ENCODE results near the gene MSMB.
"Not testable (repeated sequence)": the region's sequence is repeated elsewhere in the genome, so short reads cannot be mapped to it uniquely, and the experiment has no call there.

The MSMB gene

DNA sequence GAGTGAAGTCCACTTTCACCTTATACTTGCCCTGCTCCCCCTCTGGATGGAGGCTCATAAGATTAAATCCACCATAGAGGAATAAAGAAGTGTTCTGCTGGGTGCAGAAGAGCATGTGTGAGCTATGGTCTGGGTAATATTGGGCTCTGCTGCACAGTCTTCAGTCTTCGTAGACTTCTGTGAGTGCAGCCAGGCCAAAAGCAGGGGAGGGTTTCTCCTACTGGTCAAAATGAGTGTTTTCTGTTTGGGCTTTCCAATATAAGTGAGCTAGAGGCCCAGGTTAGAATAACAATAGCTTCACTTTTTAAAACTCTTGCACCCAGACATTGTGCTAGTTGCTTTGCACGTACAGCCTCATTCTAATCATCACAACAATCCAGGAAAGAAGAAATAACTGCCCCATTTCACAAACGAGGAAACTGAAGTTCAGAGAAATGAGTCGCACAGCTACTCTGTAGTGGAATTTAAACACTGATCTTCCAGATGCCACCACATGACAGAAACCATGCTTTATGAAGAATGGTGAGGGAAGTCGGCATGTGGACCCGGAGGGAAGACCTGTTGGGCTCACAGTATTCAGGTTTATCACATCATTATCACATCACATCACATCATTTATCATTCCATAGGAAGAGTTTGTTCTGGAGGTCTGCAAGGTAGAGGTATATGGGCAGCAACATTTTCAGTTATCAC, 23.8 kb upstream of the MSMB start:
- no peak for DNase-seq

DNA sequence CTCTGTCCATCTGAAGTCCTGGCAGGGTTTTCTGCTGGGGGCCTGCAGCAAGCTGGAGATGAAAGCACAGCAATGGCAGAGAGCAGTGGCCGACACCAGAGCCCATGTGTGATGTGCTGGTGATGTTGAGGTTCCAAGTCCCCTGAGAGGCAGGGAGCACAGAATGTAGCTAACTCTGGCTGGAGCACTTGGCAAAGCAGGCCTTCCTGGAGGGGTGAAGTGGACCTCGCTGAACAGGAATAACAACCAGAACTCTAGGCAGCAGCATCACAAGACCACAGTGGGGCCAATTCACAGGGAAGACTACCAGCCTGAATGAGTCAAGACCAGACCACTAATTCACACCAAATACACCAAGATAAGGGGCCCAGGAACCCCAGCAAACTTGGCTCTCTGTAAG, 22.8 kb upstream of the MSMB start:
- DNase-seq = no peak

- no peak for DNase-seq
Observed at GRCh38 chr10:46068117-46068516, 22.0 kb upstream of the MSMB start.

- no peak for DNase-seq
Observed at GRCh38 chr10:46064269-46064817, 18.3 kb upstream of the MSMB start.

DNA sequence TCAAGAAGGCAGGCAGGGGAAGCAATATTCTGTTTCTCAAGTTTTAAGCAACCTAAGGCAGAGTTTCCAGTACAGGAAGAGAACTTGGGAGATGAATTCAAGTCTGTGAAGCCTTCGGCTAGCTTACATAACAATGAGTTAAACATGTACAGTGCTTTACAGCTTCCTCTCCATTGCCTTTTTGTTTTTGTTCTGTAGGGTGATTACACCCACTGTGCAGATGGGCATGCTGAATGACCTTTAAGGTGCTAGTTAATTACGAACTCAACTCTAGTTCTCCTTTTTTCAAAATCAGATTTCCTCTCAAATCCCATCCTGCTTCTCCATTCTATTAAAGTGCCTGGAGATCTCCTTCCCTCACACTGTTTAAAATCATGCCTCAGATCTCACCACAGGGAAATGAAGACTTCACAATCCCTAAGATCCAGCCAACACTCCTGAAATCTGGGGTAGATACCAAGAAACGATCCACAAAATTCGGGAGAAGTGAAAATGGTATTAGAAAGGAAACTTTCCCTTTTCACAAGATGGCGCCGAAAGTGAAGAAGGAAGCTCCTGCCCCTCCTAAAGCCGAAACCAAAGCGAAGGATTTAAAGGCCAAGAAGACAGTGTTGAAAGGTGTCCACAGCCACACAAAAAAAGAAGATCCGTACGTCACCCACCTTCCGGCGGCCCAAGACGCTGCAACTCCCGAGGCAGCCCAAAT, 16.8 kb upstream of the MSMB start:
- no peak for DNase-seq

GRCh38 chr10:46060706-46061105, 14.6 kb upstream of the MSMB start:
- no peak for DNase-seq

- DNase-seq = not testable (repeated sequence)
Observed at GRCh38 chr10:46057927-46058326, 11.9 kb upstream of the MSMB start.

- DNase-seq = no peak
Observed at GRCh38 chr10:46057038-46057437, 11.0 kb upstream of the MSMB start.

- DNase-seq = no peak
Observed at GRCh38 chr10:46055771-46056170, 9.7 kb upstream of the MSMB start.

GRCh38 chr10:46053534-46054434, 7.7 kb upstream of the MSMB start:
- no peak for DNase-seq

DNA sequence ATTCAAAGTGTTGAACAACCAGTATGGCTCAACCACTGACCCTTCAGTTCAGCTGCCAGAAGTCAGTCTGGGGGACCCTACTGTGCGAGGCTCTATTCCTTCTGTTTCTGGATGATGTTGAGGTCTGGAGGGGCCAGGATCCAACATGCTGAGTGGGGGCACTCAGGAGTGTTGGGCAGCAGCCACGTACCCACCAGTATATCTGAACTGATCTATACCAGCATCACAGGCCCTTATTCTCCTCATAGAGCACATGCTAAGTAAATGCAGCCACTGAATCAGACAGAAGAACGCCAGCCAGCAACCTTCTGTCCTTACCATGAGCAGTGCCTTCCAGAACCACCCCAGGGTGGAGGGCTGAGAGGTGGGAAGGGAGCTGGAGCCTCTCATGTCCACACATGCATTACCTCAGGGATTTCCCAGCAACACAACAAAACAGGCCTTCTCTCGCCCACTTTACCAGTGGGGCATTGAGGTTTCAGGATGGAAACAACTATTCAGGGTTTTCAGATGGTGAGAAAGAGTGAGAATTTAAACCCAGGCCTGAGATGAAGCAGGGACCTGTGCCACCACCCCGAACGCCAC, 6.8 kb upstream of the MSMB start:
- no peak for DNase-seq

DNA sequence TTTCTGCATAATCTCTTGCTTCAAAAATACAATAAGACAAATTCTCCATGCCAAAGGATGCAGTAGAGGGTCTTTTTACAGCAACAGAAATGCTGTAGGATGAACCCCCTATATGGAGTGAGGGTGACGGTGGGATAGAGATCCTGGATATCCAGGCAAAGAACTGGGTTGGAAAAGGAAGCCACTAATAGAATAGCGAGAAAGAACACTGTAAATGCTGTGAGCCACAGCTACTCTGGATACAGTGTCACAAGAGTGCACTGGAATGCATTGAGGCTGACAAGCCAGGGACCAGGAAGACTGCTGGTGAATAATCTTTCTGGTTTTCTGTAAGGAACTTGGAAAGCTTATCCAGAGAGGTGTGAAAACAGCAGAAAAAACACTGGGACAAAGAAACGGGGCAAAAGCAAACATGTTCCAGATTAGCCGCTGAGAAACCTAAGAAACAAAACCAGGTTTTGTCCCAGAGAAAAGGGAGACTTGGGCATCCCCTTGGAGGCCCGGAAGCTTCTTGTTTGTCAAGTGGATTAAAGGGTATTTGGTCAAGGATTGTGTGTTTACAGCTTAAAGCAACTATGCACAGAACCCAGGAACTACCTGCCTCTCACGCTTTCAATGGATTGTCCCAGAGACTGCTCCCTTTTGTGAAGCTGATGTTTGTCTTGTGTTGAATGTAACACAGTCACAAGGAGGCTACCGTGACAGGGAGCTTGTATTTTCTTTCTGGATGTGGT, 6.2 kb upstream of the MSMB start:
- no peak for DNase-seq

DNA sequence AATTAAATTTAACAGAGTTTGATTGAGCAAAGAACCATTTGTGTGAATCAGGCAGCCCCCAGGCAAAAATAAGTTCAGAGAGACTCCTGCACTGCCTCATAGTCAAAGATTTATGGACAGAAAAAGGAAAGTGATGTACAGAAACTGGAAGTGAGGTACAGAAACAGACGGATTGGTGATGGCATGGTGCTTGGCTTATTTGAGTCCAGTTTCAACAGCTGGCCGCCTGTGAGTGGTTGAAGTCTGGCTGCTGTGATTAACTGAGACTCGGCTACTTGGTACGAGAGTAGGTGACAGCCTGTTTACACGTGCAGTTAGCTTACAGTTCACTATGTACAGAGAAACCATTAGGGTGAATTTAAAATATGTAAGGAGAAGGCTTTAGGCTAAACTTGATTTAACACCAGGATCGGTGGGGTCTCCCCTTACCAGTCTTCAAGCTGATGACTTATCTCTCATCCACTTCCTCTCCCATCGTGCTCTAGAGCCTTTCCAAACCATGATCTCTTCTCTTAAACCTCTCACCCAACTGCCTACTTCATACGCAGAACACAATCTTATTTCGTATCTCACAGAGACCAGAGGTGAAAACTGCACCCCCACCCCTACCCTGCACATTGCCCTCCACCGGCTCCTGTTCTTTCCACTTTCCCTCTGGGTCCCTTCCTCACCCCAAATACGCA, 5.0 kb upstream of the MSMB start:
- DNase-seq = no peak

DNA sequence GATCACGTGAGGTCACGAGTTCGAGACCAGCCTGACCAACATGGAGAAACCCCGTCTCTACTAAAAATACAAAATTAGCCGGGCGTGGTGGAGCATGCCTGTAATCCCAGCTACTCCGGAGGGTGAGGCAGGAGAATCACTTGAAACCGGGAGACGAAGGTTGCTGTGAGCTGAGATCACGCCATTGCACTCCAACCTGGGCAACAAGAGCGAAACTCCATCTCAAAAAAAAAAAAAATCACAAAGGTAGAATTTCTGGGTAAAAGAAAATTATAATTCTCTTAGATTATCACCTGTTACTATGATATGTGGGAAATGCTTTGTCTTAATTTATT, 3.4 kb upstream of the MSMB start:
- not testable (repeated sequence) for DNase-seq

- DNase-seq = no peak
Observed at GRCh38 chr10:46048152-46048551, 2.1 kb upstream of the MSMB start.

GRCh38 chr10:46042527-46042926, 3.5 kb downstream of the MSMB start:
- no peak for DNase-seq

GRCh38 chr10:46040004-46040403, 6.1 kb downstream of the MSMB start:
- DNase-seq = no peak

GRCh38 chr10:46037107-46037825, 8.8 kb downstream of the MSMB start:
- DNase-seq = no peak

GRCh38 chr10:46035923-46036849, 9.9 kb downstream of the MSMB start:
- no peak for DNase-seq

DNA sequence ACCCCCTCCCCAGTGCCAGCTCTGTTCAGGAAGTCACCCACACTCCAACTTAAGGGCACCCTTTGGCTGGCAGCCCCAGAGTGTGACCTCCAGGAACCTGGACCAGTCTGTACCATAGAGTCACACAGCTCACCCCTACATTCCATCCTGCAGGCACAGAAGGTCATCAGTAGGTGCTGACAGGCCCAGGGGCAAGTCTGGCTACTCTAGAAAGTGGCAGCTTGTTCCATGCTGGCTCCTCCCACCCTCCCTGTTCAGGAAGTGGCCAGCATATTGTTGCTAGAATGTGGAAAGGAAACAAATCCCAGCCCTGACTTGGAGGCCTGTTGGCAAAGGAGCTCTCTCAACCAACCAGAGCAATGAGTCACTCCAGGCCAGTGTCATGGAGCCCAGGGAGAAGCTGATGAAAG, 12.5 kb downstream of the MSMB start:
- DNase-seq = no peak

Measured in CD4-positive, alpha-beta T cell treated with Interferon gamma for 1 hour (primary cell).